NCI-H345 treated with DMSO at 0.1 percent for 48 hours (cell line): ENCODE data around the gene TSPAN15.

Experiments
- DNase-seq: peaks from one replicate; lab custom pipeline; 2025; ENCODE audit not compliant: unreplicated experiment; lab: John Stamatoyannopoulos, UW

TSPAN15 gene

DNA sequence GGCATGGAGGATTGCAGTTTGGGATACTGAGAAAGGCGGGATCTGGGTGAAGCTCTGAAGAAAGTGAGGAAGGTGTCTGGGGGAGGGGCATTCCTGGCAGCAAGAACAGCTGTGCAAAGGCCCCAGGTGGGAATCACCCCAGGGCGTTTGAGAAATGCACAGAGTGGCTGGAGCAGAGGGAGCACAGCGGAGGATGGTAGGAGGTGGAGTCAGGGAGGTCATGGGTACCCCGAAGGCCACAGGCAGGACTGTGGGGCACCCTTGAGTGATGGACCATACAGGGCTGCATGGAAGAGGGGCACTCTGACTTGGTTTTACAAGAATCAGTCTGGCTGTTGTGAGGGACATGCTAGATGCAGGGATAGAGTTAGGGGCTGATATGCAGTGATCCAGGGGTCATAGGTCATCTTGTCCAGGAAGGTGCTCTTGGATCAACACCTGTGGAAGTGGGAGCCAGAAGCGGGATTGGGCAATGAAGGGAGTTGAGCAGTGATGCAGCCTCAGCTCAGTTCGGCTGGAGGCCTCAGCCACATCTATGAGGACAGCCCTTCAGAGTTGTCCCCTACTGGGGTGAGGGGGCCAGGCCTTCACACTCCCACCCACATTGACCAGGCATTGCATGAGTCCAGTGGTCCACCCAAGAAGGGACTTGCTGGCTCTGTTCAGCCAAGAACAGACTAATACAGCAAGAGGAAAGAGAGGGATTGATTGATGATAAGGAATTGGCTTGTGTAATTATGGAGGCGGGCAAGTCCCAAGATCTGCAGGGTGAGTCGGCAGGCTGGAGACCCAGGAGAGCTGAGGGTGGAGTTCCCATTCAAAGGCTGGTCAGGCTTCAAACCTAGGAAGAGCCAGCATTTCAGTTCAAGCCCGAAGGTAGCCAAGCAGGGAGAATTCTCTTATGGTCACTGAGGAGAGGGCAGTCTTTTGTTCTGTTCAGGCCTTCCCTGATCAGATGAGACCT, 48.7 kb downstream of the TSPAN15 start:
- DNase-seq, result no peak

DNA sequence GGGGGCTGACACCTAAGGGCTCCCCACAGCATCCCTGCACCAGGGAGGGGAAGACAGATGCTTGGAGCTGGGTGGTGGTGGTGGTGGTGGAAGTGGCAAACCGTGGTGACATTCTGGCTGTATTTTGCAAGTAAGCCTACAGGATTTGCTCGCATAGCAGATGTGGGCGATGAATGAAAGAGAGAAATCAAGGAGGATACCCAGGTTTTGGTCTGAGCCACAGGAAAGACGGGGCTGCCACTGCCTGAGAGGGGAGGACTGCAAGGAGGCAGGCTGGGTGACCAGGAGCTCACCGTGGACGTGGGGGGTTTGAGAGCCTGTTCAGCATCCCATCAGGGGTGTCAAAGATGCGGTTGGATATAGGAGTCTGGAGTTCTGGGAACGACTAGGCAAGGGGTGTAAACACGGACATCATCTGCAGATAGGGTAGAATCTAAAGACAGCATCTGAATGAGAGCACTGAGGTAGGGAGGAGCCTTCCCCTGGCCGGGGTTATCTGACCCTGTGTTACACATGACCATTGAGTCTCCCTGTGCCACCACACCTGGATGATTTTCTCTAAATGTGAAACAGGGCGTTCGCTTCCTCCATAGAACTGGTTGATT, 49.7 kb downstream of the TSPAN15 start:
- no peak for DNase-seq

GRCh38 chr10:69501657-69502056, 50.4 kb downstream of the TSPAN15 start:
- DNase-seq, result no peak

DNA sequence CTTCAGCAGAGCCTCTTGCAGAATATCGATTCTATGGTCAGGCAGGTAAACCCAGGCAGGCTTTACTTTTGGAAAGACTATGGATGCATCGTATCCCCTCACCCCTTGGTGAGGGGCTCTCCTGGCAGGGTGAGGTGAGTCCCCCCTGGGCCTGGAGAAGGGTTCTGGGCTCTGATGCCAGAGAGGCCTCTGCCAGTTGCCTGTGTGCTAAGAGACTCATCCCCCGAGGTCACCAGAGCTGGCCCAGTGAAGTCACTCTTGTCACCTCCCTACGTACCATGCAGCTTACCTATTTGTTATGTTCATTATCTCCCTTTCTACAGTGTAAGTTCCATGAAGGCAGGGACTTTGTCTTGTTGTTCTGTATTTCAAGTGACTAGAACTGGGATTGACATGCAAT, 51.3 kb downstream of the TSPAN15 start:
- DNase-seq, result no peak

GRCh38 chr10:69503001-69503895, 52.0 kb downstream of the TSPAN15 start:
- no peak for DNase-seq

GRCh38 chr10:69503896-69504265, 52.6 kb downstream of the TSPAN15 start:
- no peak for DNase-seq

GRCh38 chr10:69504576-69505250, 53.4 kb downstream of the TSPAN15 start:
- DNase-seq, result no peak

- DNase-seq, result no peak
Measured at GRCh38 chr10:69505636-69506318, 54.5 kb downstream of the TSPAN15 start.

DNA sequence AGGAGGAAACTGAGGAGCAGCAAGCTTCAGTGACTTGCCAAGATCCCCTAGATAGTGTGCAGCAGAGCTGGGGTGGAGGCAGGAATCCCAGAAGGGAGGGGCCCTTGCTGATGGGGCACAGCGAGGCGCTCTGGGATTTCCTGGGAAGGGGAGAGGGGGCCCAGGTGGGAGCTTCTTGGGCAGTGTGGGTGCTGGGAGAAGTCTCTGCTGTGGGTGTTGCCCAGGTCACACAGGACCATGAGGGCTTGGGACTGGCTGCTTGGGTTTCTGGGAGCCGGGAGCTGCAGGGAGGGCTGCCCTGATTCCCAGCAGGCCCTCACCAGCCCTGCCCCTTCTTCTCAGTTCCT, 55.2 kb downstream of the TSPAN15 start:
- no peak for DNase-seq

DNA sequence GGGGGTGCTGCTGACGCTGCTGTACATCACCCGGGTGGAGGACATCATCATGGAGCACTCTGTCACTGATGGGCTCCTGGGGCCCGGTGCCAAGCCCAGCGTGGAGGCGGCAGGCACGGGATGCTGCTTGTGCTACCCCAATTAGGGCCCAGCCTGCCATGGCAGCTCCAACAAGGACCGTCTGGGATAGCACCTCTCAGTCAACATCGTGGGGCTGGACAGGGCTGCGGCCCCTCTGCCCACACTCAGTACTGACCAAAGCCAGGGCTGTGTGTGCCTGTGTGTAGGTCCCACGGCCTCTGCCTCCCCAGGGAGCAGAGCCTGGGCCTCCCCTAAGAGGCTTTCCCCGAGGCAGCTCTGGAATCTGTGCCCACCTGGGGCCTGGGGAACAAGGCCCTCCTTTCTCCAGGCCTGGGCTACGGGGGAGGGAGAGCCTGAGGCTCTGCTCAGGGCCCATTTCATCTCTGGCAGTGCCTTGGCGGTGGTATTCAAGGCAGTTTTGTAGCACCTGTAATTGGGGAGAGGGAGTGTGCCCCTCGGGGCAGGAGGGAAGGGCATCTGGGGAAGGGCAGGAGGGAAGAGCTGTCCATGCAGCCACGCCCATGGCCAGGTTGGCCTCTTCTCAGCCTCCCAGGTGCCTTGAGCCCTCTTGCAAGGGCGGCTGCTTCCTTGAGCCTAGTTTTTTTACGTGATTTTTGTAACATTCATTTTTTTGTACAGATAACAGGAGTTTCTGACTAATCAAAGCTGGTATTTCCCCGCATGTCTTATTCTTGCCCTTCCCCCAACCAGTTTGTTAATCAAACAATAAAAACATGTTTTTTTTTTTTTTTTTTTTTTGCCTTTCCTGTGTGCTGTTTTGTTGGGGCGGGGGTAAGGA, 55.8 kb downstream of the TSPAN15 start:
- DNase-seq, result no peak

GRCh38 chr10:69508738-69509340, 57.6 kb downstream of the TSPAN15 start:
- DNase-seq, result no peak

- DNase-seq, result no peak
Measured at GRCh38 chr10:69512901-69513300, 61.6 kb downstream of the TSPAN15 start.

- no peak for DNase-seq
Measured at GRCh38 chr10:69513617-69514016, 62.4 kb downstream of the TSPAN15 start.

DNA sequence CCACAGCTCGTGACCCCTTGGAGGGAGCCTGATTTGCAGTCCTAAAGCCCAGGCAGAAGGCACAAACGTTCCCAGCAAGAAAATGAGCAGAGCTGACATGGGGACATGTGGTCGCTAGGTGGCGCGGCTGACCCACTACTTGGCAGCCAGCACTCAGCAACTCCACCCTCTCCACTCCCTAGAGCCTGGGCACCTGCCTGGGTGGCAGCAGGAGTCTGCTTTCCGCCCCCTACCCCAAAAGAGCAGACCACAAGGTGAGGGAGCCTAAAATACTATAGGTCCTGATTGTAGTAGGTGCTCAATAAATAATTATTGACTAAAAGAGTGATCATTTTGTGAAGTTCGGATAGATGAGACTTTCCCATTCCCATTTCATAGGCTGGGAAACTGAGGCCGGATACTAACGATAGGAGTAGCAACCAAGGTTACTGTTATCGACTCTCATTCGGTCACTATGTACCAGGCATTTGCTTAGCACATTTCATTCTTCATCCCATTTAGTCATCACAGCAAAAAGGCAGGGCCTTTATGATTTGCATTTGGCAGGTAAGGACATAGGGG, 64.5 kb downstream of the TSPAN15 start:
- DNase-seq, result peak; percentile 21

- DNase-seq, result no peak
Measured at GRCh38 chr10:69516316-69516715, 65.1 kb downstream of the TSPAN15 start.

- no peak for DNase-seq
Measured at GRCh38 chr10:69516796-69517195, 65.5 kb downstream of the TSPAN15 start.

DNA sequence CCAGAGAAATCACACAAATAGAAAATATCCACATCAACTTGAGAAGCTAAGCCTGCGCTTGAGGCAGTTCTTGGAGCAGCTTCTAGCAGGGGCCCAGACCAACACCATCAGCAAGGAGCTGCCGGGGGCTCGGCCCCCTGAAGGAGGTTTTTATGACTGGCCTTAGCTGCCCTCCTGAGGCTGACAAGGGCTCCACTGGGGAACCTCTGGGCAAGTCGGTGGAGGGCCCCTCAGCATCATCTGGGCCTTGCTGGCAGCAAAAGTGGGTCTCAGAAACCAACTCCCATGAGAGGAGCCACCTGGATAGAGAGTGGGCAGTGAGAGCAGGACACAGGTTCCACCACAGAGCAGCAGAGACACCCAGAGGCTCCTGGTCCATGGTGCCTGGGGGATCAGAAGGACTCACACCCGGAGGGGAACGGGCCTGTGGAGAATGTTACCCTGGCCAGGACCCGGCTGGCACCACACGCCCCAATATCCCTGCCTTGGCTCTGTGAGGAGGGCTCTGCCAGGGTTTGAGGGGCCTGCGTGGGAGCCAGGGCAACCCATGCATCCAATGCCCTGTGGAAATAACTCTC, 66.1 kb downstream of the TSPAN15 start:
- no peak for DNase-seq

DNA sequence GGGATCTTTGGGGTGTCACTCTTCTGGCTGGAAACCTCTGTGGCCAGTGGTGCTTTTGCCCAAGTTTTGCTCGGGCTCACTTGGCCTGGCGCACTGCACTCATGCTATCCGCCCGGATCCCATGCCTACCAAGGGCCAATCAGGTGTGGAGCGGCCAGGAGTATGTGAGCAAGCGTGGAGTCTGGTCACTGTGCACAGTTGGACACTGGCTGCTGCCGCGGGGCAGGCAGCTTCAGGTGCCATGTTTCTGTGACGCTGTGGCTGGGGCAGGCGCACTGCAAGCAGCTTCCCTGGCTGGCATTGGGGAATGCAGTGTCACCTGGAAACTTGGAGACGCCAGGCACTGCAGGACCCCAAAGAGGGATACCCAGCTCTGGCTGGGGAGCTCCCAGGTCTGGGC, 76.7 kb downstream of the TSPAN15 start:
- DNase-seq, result no peak
